Measurements from ENCODE around the gene ARF5. TPM values are rescaled to one million over a fixed set of nuclear protein-coding genes. Genes with fewer than 3 reads are reported as not detected.

The ARF5 gene
- total RNA-seq, 1 donor from 2014 or later, result 264 TPM

- no peaks in the 10 kb centered on the region for H3K9me3 ChIP-seq
These were observed 10.1 kb upstream of the ARF5 start for GRCh38 chr7:127578036-127578684.

GRCh38 chr7:127578711-127579275, 9.4 kb upstream of the ARF5 start:
- no peak for DNase-seq (ENCODE audit: low spot score in 2 of 2)
- intact Hi-C loops (cut with DNase I), result no loop called here
- Histone ChIP-seq H3K36me3 (peaks cover 19 to 31% of the 10 kb centered on the region in 2 donors), H3K27me3 (no peaks in the 10 kb centered on the region), H3K27ac (peak overlapping the region; percentile 10 to 26), H3K4me3 (no peak overlapping the region), H3K4me1 (peaks cover 0 to 28% of the 10 kb centered on the region in 2 donors), H3K9me3 (no peaks in the 10 kb centered on the region)
- TF ChIP-seq CTCF (IDR thresholded peaks at IDR 0.05), result no peak

More at GRCh38 chr7:127578036-127578684, 10.1 kb upstream of the ARF5 start:
- intact Hi-C loops (cut with DNase I), result no loop called here
- H3K27ac ChIP-seq, result peak overlapping the region in 1 of 2 donors; percentile 26
- peaks cover 19 to 30% of the 10 kb centered on the region in 2 donors for H3K36me3 ChIP-seq
- no peak for TF ChIP-seq CTCF (IDR thresholded peaks at IDR 0.05)
- no peak overlapping the region for H3K4me3 ChIP-seq
- H3K27me3 ChIP-seq, result no peaks in the 10 kb centered on the region
- H3K4me1 ChIP-seq, result peaks cover 0 to 22% of the 10 kb centered on the region in 2 donors
- DNase-seq (ENCODE audit: low spot score in 2 of 2), result no peak

GRCh38 chr7:127580612-127581011, 7.6 kb upstream of the ARF5 start:
- Histone ChIP-seq H3K27me3 (no peaks in the 10 kb centered on the region), H3K9me3 (no peaks in the 10 kb centered on the region), H3K36me3 (peaks cover 19 to 29% of the 10 kb centered on the region in 2 donors), H3K4me1 (peaks cover 6 to 35% of the 10 kb centered on the region in 2 donors), H3K4me3 (no peak overlapping the region), H3K27ac (no peak overlapping the region)
- TF ChIP-seq CTCF (IDR thresholded peaks at IDR 0.05), result no peak
- intact Hi-C loops (cut with DNase I), result loop anchor here (10.0 kb wide), 1 partner anchor 764 kb away; the partner anchor contains the start of gene RBM28
- DNase-seq (ENCODE audit: low spot score in 2 of 2), result no peak

GRCh38 chr7:127581716-127582115, 6.5 kb upstream of the ARF5 start:
- Histone ChIP-seq H3K4me3 (no peak overlapping the region), H3K36me3 (peaks cover 19 to 29% of the 10 kb centered on the region in 2 donors)
- intact Hi-C loops (cut with DNase I), result loop anchor here (10.0 kb wide), 1 partner anchor 763 kb away; the partner anchor contains the start of gene RBM28

GRCh38 chr7:127582361-127582760, 5.8 kb upstream of the ARF5 start:
- TF ChIP-seq CTCF (IDR thresholded peaks at IDR 0.05), result no peak
- H3K4me3 ChIP-seq, result no peak overlapping the region
- H3K27ac ChIP-seq, result no peak overlapping the region
- H3K36me3 ChIP-seq, result peaks cover 19 to 29% of the 10 kb centered on the region in 2 donors
- DNase-seq (ENCODE audit: low spot score in 2 of 2), result no peak
- no peaks in the 10 kb centered on the region for H3K27me3 ChIP-seq
- intact Hi-C loops (cut with DNase I), result loop anchor here (10.0 kb wide), 1 partner anchor 762 kb away; the partner anchor contains the start of gene RBM28
- H3K9me3 ChIP-seq, result no peaks in the 10 kb centered on the region
- H3K4me1 ChIP-seq, result peaks cover 6 to 37% of the 10 kb centered on the region in 2 donors

More at GRCh38 chr7:127581716-127582115, 6.5 kb upstream of the ARF5 start:
- Histone ChIP-seq H3K27ac (no peak overlapping the region), H3K4me1 (peaks cover 6 to 35% of the 10 kb centered on the region in 2 donors), H3K9me3 (no peaks in the 10 kb centered on the region), H3K27me3 (no peaks in the 10 kb centered on the region)
- DNase-seq (ENCODE audit: low spot score in 2 of 2), result no peak
- no peak for TF ChIP-seq CTCF (IDR thresholded peaks at IDR 0.05)
